Spleen (tissue), 7 donors: ENCODE data around the gene GAGE13.

Source experiments
- POLR2A ChIP-seq, 3 donors: fragments of 450-650 bp; IDR thresholded peaks; one replicate each; pipeline ENCODE4 v1.5.1; 2017; ENCODE audit warnings: antibody characterized with exemption in 3 of 3, mild to moderate bottlenecking in 1 of 3
- POLR2AphosphoS5 ChIP-seq, 3 donors: sonication (generic); formaldehyde crosslinking; IDR thresholded peaks; one replicate each; pipeline ENCODE4 v1.5.1; 2017; ENCODE audit warnings: antibody characterized with exemption in 3 of 3
- TF ChIP-seq, protein P1 (sequence below), 11 experiments: fragments of 200-600 bp in 7 of 11; fragments of 450-650 bp in 4 of 11; sonication (generic) in 4 of 11; IDR thresholded peaks in 8 of 11; conservative IDR thresholded peaks in 3 of 11; 1 replicate in 7 of 11; 2 replicates in 4 of 11; pipeline versions ENCODE4 v1.4.0 to v1.8.0; 2016 to 2021; ENCODE audit warnings: antibody characterized with exemption in 11 of 11, inconsistent platforms in 4 of 11, mild to moderate bottlenecking in 1 of 11
- donor health status: DM: no; HTN: no; CAD: no; lungs with moderate emphysema.
- donor health status: DM: no; HTN: no; CAD: no.
- donor health status: DM: no; HTN: no; CAD: no.

DNA sequence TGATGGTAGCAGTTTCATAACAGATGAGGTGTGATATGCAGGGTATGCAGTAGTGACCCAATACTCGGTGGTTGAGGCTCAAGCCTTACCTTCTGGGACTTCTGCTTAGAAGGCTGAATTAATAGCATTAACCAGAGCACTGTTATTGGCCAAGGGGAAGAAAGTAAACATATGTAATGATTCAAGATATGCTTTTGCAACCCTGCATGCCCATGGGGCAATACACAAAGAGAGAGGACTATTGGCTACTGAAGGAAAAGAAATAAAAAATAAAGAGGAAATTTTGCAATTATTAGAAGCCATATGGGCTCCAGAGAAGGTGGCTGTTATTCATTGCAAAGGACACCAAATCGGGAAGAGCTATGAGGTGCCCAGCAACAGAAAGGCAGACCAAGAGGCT, 19.2 kb upstream of the GAGE13 start:
- TF ChIP-seq, protein P1, sequence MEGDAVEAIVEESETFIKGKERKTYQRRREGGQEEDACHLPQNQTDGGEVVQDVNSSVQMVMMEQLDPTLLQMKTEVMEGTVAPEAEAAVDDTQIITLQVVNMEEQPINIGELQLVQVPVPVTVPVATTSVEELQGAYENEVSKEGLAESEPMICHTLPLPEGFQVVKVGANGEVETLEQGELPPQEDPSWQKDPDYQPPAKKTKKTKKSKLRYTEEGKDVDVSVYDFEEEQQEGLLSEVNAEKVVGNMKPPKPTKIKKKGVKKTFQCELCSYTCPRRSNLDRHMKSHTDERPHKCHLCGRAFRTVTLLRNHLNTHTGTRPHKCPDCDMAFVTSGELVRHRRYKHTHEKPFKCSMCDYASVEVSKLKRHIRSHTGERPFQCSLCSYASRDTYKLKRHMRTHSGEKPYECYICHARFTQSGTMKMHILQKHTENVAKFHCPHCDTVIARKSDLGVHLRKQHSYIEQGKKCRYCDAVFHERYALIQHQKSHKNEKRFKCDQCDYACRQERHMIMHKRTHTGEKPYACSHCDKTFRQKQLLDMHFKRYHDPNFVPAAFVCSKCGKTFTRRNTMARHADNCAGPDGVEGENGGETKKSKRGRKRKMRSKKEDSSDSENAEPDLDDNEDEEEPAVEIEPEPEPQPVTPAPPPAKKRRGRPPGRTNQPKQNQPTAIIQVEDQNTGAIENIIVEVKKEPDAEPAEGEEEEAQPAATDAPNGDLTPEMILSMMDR (IDR thresholded peaks at IDR 0.05 in 8 of 11, conservative IDR thresholded peaks at IDR 0.05 in 3 of 11) = no peak
- TF ChIP-seq POLR2A (IDR thresholded peaks at IDR 0.05) (no peak), POLR2AphosphoS5 (IDR thresholded peaks at IDR 0.05) (no peak)
